Loucy (cell line): ENCODE measurements around the gene ST8SIA1.

ENCODE experiments used
- EZH2phosphoT487 ChIP-seq: fragments of 200-600 bp; IDR thresholded peaks from 2 replicates; pipeline ENCODE4 v1.6.1; 2018; ENCODE audit warnings: antibody characterized with exemption, mild to moderate bottlenecking, moderate library complexity, borderline replicate concordance
- TF ChIP-seq, protein P1 (sequence below): fragments of 200-600 bp; sonication (generic); conservative IDR thresholded peaks from 2 replicates; pipeline ENCODE4 v1.5.1; 2014; ENCODE audit warnings: mild to moderate bottlenecking, antibody characterized with exemption, low read length

DNA sequence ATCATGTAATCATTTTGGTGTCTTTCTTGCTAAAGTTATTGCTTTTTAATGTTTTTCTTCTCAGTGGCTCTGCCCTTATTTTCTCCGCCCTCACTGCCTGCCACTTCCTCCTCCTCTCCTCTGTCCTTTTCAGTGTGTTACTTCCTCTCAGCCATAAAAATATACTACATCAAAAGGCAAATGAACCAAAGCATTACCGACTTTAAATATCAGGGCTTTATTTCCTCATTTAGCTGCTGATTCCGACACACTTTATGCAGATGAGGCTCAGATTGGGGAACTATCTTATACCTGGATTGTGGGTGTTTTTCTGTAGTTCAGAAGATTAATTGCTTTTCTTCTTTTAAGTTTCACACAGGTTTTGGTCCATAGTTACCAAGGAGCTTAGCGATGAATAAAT, 170.4 kb downstream of the ST8SIA1 start:
- TF ChIP-seq, protein P1, sequence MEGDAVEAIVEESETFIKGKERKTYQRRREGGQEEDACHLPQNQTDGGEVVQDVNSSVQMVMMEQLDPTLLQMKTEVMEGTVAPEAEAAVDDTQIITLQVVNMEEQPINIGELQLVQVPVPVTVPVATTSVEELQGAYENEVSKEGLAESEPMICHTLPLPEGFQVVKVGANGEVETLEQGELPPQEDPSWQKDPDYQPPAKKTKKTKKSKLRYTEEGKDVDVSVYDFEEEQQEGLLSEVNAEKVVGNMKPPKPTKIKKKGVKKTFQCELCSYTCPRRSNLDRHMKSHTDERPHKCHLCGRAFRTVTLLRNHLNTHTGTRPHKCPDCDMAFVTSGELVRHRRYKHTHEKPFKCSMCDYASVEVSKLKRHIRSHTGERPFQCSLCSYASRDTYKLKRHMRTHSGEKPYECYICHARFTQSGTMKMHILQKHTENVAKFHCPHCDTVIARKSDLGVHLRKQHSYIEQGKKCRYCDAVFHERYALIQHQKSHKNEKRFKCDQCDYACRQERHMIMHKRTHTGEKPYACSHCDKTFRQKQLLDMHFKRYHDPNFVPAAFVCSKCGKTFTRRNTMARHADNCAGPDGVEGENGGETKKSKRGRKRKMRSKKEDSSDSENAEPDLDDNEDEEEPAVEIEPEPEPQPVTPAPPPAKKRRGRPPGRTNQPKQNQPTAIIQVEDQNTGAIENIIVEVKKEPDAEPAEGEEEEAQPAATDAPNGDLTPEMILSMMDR: no peak
- TF ChIP-seq EZH2phosphoT487: no peak
